DOHH2 (cell line): ENCODE results near the gene CCDC30.

Source experiments
- CTCF ChIP-seq: fragments of 200-600 bp; sonication (generic); IDR thresholded peaks from one replicate; pipeline ENCODE4 v1.5.1; 2014; ENCODE audit warnings: antibody characterized with exemption, mild to moderate bottlenecking, low read depth, low read length; ENCODE audit not compliant: poor library complexity, severe bottlenecking
- EZH2phosphoT487 ChIP-seq: fragments of 200-600 bp; sonication (generic); IDR thresholded peaks from 2 replicates; pipeline ENCODE4 v1.6.1; 2017; ENCODE audit warnings: borderline replicate concordance, mild to moderate bottlenecking, antibody characterized with exemption, low read length, moderate library complexity, mixed read lengths

- TF ChIP-seq CTCF, result no peak
- no peak for TF ChIP-seq EZH2phosphoT487
These were observed 157.2 kb downstream of the CCDC30 start for GRCh38 chr1:42620307-42620706.
